HG02678 (cell line): Measurements from ENCODE around the gene GYPE.
A peak's percentile ranks its signal among the peaks of the same experiment; 100 is the strongest.
"Not testable (repeated sequence)": the region's sequence is repeated elsewhere in the genome, so short reads cannot be mapped to it uniquely, and the experiment has no call there.

ENCODE experiments used
- ATAC-seq: cut with Tn5 transposase; IDR thresholded peaks from one replicate; pipeline ENCODE4 v1.9.1; 2021; ENCODE audit warnings: mild to moderate bottlenecking, moderate library complexity; ENCODE audit not compliant: unreplicated experiment

The GYPE gene

DNA sequence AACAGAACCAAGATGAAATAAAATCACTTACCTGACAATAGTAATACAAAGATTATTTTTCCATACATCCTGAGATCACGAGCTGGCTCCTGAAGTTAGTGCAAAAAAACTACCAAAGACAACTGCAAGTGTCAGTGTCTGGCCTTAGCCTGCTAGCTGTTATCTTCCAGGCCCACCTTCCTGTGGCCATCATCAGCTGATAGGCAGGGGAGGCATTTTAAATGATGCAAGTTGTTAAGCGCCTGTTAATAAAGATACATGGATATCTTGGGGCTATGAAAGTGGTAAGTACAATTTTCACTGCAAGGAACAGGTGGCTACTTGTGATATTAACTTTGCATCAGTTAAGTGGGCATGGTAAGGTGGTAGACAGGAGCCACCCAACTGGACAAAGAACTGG lies at the start of gene GYPE:
Gene GYPE (minus strand): TSS at position 120 of the 400 bp plus-strand sequence. CDS start 52 bp downstream, at position 68.
- ATAC-seq: not testable (repeated sequence)

DNA sequence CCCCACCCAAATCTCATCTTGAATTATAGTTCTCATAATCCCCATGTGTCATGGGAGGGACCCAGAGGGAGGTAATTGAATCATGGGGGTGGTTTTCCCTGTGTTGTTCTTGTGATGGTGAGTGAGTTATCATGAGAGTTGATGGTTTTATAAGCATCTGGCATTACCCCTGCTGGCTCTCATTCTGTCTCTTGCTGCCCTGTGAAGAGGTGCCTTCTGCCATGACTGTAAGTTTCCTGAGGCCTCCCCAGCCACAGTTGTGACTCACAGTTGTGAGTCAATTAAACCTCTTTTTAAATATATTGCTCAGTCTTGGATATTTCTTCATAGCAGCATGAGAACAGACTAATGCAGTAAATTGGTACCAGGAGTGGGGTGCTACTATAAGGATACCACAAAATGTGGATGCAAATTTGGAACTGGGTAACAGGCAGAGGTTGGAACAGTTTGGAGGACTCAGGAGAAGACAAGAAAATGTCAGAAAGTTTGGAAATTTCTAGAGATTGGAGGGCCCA lies 46.2 kb upstream of the GYPE start:
- ATAC-seq: not testable (repeated sequence)

GRCh38 chr4:143950967-143951366 lies 45.6 kb upstream of the GYPE start:
- ATAC-seq: not testable (repeated sequence)

DNA sequence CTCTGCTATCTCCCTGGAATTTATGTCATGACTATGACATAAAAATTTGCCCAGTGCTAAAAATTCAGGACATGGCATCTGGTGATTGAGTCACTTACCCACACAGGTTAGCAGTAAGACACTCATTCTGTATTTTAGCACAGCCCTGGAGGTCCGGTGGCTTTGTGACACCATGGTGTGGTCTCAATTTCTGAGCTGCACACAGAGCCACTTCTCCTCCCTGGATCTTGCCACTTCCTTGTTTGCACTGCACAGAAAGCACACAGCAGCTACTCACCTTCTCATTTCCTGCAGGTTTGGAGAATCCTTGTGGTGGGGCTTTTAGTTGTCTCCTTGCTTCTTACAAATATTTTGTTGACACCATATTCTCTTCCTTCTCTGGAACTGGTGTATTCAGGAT lies 44.8 kb upstream of the GYPE start:
- not testable (repeated sequence) for ATAC-seq

- not testable (repeated sequence) for ATAC-seq
Observed at GRCh38 chr4:143947493-143947892, 42.1 kb upstream of the GYPE start.

- ATAC-seq: not testable (repeated sequence)
Observed at GRCh38 chr4:143940708-143941107, 35.3 kb upstream of the GYPE start.

GRCh38 chr4:143939528-143939927 lies 34.2 kb upstream of the GYPE start:
- no peak for ATAC-seq

DNA sequence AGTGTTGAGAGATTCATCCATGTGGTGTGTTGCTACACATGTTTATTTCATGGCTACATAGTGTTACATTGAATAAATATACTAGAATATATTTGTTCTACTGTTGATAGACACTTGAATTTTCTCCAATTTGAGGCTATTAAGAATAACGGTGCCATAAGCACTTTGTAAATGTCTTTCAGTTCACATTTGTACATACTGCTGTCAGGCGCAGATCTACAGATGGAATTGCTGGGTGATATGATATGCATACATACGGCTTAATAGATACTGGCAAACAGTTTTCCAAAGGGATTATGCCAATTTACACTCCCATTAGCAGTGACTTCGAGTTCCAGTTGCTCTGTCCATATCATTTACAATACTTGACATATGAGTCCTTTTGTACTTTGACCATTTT lies 33.5 kb upstream of the GYPE start:
- ATAC-seq: not testable (repeated sequence)

DNA sequence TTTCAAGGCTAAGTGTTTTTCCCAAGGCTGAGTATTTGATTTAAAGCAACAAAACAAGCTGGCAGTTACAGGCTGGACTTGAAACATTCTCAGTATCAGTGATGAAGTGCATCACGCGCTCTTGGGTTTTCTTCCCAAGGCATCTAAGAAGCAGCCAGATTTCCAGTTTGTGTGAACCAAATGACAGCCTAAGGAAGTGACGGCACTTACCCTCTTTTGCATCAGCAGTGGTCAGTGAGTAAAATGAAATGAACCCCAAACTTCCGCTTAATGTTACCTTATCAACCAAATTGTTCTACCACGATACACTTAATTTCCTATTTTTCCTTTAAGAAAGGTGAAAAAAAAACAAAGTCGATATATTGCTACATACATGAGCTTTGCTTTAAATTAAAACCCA lies 15.8 kb upstream of the GYPE start:
- no peak for ATAC-seq

DNA sequence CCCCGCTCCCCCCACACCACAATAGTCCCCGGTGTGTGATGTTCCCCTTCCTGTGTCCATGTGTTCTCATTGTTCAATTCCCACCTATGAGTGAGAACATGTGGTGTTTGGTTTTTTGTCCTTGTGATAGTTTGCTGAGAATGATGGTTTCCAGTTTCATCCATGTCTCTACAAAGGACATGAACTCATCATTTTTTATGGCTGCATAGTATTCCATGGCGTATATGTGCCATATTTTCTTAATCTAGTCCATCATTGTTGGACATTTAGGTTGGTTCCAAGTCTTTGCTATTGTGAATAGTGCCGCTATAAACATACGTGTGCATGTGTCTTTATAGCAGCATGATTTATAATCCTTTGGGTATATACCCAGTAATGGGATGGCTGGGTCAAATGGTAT lies 11.1 kb upstream of the GYPE start:
- not testable (repeated sequence) for ATAC-seq

DNA sequence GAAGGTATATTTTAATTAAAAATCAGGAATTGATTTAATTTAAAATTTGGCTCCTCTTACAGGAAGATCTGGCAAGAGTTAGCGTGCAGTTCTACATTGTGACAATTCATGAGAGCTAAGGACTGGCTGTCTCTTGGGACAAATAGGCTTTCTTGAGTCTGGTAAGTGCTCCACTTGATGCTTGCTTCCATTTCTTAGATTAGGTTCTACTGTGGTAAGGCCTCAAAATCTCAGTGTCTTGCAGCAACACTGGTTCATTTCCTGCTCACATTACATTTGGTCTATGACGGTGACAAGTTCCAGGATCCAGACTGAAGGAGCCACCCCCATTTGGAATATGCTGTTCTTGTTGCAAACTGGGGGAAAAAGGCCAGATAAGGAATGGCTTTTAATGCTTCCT lies 7.1 kb upstream of the GYPE start:
- ATAC-seq: not testable (repeated sequence)

GRCh38 chr4:143911528-143912417 lies 6.4 kb upstream of the GYPE start:
- ATAC-seq: peak; percentile 70

GRCh38 chr4:143910906-143911305 lies 5.5 kb upstream of the GYPE start:
- not testable (repeated sequence) for ATAC-seq

DNA sequence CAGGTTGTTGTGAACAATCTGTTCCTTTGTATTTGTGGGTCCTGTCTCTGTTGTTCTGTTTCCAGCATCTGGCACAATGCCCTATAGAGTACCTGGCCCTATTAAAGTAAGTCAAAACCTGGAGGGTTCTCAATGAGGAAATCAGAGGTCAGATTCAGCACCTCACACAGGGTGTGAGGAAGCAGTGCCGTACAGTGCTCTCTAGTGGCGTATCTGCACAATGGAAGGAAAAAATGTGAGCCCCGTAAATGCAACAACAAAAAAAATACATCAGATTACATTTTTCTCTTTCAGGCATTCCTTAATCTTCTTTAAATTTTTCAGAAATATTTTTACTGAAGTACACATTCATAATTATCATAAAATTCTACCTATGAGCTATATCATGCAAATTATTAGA lies 2.5 kb upstream of the GYPE start:
- peak; percentile 56 for ATAC-seq

DNA sequence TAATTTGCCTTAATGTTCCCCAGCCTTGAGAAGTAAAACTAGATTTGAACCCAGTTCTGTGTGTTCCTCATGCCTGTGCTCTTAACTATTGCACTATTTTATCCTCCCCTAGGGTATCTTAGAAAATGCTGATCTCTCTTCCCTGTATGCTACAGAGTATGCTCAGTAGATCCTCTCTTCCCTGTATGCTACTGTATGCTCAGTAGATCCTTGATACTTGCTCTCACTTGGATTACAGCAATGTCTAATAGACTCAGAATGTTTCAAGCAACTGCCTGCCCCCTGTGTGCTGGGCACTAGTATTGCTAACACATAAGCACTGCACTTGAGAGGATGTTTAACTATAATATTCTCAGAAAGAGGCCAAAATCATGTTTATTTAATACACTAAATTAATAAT lies 928 bp downstream of the GYPE start:
- ATAC-seq: not testable (repeated sequence)

DNA sequence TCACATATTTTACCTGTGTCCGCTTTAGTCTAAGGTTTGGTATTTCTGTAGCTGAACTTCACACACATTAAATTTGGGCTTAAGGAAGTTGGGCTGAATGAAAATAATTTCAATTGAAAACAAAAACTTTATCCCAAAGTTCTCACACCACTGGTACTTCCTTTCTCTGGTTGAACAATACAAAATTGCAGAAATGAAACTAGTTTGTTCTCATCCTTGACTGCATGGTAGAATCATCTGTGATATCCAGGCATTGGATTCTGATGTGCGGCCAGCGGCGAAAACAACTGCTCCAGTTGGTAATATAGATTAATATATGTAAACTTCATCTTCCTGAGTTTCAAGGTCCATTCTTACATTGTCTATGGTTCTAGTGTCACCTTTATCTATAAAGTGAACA lies 15.0 kb downstream of the GYPE start:
- ATAC-seq: not testable (repeated sequence)

GRCh38 chr4:143888189-143888588 lies 17.2 kb downstream of the GYPE start:
- ATAC-seq: not testable (repeated sequence)

DNA sequence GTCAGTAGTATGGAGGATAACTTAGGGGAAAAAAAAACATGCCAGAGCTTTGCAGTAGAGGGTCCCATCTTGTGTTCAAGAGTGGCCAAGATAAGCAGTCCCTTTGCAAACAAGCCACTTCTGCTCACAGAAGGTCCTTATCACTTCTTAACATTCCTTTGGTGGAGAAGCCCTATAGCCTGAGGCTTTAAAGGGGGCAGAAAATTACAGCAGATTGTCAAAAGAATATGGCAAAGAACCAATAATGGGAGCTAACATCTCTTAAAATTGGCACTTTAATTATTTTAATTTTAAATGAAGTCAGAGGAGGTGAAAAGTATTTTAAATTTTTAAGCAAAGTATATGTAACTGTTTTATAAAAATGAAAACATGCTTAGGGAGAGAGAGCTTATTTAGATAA lies 20.4 kb downstream of the GYPE start:
- ATAC-seq: not testable (repeated sequence)

GRCh38 chr4:143883529-143883928 lies 21.8 kb downstream of the GYPE start:
- no peak for ATAC-seq

DNA sequence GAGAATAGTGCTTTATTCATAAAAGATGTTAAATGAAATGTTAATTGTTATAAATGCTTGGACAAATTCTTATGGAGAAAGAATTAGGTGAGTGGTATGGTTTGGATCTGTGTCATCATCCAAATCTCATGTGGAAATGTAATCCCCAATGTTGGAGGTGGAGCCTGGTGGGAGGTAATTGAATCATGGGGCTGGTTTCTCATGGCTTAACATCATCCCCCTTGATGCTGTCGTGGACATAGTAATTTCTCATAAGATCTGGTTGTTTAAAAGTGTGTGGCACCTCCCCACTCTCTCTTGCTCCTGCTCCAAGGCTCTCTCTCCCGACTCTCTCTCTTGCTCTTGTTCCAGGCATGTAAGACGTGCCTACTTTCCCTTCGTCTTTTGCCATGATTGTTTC lies 22.5 kb downstream of the GYPE start:
- ATAC-seq: no peak

DNA sequence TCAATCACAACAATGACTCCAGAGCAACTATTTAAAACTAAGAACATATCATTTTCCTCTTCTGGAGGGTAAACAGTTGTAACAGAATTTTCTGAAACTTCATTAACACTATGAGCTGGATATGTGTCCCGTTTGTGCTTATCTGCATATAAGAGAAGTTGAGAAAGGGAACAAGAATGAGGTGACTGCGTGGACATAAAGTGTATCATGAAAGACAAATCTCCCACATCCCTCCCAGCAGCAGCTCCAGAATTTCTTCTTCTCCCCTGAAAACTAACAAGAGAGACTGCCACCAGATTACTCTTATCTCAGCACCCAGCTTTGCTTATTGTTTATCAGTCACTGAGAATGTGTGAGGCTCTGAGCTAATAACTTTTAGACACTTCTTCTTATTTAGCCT lies 25.8 kb downstream of the GYPE start:
- ATAC-seq: not testable (repeated sequence)

DNA sequence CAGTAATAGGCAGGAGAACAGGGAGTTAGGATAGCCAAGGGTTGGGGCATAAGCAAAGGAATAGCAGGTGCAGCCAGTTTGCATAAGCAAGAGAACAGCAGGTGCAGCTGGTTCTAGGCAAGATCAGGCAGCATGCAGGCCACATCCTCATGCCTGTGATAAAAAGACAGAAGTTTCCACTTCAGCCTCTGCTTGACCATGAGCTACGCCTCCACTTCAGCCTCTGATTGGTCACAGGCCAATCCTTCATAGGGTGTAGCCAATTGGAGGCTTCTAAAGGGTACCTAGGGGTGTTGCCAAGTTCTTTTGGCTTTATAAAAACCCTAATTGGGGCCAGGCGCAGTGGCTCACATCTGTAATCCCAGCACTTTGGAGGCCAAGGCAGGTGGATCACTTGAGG lies 30.0 kb downstream of the GYPE start:
- ATAC-seq: peak; percentile 64
